ENCODE data around the gene MRPL55.

DNA sequence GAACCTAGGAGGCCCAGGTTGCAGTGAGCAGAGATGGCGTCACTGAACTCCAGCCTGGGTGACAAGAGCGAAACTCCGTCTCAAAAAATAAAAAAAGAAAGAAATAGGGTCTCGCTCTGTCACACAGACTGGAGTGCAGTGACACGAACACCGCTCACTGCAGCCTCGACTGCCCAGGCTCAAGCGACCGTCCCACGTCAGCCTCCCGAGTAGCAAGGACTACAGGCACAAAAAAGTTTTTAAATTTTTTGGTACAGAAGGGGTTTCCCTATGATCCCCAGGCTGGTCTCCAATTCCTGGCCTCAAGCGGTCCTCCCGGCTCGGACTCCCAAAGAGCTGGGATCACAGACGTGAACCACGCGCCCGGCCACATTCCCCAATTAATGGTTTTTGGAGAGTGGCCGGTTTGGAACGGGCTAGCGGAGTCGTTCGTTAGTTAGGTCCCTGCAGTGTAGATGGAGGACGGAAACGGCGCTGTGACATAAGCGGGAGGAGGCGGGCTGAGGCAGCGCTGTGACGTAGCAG is 30.4 kb upstream of the MRPL55 start:
- TF ChIP-seq, protein P1, sequence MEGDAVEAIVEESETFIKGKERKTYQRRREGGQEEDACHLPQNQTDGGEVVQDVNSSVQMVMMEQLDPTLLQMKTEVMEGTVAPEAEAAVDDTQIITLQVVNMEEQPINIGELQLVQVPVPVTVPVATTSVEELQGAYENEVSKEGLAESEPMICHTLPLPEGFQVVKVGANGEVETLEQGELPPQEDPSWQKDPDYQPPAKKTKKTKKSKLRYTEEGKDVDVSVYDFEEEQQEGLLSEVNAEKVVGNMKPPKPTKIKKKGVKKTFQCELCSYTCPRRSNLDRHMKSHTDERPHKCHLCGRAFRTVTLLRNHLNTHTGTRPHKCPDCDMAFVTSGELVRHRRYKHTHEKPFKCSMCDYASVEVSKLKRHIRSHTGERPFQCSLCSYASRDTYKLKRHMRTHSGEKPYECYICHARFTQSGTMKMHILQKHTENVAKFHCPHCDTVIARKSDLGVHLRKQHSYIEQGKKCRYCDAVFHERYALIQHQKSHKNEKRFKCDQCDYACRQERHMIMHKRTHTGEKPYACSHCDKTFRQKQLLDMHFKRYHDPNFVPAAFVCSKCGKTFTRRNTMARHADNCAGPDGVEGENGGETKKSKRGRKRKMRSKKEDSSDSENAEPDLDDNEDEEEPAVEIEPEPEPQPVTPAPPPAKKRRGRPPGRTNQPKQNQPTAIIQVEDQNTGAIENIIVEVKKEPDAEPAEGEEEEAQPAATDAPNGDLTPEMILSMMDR (IDR thresholded peaks at IDR 0.05): no peak
- TF ChIP-seq POLR2A (IDR thresholded peaks at IDR 0.05) (no peak), POLR2AphosphoS5 (IDR thresholded peaks at IDR 0.05) (no peak)

All from prostate gland (tissue), 2 donors.